Choroid plexus epithelial cell (primary cell): ENCODE results near the gene CFAP58.

Experiments
- DNase-seq: peaks from one replicate; pipeline ENCODE4 v3.0.0-alpha.2; 2010; ENCODE audit warnings: low read depth
- H3K4me3 ChIP-seq: 2 replicates; pipeline ENCODE4 v1.5.1; 2011; ENCODE audit warnings: low read depth, mild to moderate bottlenecking, control low read depth, low read length, moderate library complexity
- TF ChIP-seq, protein P1 (sequence below): conservative IDR thresholded peaks from 2 replicates; pipeline ENCODE4 v1.5.1; 2011; ENCODE audit warnings: low read depth, mild to moderate bottlenecking, control low read depth, inconsistent platforms, low read length, moderate library complexity

The CFAP58 gene

GRCh38 chr10:104327745-104328645 lies 25.6 kb upstream of the CFAP58 start:
- H3K4me3 ChIP-seq = peak overlapping the region; percentile 43
- TF ChIP-seq, protein P1, sequence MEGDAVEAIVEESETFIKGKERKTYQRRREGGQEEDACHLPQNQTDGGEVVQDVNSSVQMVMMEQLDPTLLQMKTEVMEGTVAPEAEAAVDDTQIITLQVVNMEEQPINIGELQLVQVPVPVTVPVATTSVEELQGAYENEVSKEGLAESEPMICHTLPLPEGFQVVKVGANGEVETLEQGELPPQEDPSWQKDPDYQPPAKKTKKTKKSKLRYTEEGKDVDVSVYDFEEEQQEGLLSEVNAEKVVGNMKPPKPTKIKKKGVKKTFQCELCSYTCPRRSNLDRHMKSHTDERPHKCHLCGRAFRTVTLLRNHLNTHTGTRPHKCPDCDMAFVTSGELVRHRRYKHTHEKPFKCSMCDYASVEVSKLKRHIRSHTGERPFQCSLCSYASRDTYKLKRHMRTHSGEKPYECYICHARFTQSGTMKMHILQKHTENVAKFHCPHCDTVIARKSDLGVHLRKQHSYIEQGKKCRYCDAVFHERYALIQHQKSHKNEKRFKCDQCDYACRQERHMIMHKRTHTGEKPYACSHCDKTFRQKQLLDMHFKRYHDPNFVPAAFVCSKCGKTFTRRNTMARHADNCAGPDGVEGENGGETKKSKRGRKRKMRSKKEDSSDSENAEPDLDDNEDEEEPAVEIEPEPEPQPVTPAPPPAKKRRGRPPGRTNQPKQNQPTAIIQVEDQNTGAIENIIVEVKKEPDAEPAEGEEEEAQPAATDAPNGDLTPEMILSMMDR = peak; percentile 26
- peak; percentile 80 for DNase-seq

- H3K4me3 ChIP-seq = peak overlapping the region; percentile 43
- TF ChIP-seq, protein P1 = no peak
- DNase-seq = no peak
Measured at GRCh38 chr10:104328646-104328895, 25.1 kb upstream of the CFAP58 start.

DNA sequence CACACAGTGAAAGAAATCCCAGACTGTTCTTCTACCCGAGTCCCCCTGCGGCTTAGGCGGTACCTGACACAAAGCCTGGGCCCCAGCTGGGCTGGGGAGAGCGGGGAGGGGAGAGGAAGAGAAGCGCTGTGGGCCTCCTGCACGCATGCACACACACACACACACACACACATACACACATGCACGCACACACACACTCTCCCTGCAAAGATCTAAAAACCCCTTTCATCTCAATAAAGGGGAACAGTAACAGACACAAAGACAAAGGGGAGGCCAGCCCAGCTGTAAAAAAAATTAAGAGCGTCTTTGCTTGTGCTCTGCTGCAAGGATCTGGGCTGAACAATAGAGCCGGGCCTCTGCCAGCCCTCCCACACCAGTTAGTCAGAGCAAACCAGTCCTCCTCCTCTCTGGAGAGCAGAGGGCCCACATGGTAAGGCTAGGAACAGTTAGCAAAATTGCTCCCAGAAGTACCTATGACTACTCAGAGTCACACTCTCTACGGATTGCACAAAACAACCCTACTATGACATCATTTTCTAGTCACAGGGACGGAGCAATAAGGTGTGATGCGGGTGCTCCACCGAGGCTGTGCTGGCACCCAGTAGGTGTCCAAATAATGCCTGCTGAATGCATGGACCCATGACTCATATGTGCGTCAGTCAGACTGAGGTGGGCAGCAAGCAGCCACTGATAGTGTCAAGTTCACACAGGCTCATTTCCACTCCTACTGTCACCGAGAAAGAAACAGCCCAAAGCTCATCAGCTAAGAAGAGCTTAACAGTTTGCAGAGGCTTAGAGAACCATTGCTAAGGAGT lies 24.5 kb upstream of the CFAP58 start:
- H3K4me3 ChIP-seq = peak overlapping the region; percentile 43
- peak; percentile 90 for DNase-seq
- TF ChIP-seq, protein P1 = no peak

DNA sequence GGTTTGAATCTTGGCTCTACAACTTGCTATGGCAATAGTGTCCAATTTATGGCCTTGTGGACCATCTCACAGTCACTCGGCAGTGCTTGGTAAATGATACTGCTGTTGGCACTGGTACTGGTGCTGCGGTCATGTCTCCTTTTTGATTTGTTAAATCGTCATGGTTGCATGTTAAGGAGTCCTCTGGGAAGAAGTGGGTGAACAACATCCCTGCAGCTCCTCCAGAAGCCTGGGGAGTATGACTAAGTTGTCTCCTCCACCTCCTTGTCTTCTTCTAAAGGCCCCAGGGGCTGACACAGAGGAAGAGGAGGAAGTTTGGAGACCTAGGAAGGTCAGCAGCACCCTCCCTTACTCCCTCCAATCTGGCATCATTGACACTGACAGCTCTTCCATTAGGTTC lies 23.9 kb upstream of the CFAP58 start:
- TF ChIP-seq, protein P1 = no peak
- no peak overlapping the region for H3K4me3 ChIP-seq
- DNase-seq = peak; percentile 70

DNA sequence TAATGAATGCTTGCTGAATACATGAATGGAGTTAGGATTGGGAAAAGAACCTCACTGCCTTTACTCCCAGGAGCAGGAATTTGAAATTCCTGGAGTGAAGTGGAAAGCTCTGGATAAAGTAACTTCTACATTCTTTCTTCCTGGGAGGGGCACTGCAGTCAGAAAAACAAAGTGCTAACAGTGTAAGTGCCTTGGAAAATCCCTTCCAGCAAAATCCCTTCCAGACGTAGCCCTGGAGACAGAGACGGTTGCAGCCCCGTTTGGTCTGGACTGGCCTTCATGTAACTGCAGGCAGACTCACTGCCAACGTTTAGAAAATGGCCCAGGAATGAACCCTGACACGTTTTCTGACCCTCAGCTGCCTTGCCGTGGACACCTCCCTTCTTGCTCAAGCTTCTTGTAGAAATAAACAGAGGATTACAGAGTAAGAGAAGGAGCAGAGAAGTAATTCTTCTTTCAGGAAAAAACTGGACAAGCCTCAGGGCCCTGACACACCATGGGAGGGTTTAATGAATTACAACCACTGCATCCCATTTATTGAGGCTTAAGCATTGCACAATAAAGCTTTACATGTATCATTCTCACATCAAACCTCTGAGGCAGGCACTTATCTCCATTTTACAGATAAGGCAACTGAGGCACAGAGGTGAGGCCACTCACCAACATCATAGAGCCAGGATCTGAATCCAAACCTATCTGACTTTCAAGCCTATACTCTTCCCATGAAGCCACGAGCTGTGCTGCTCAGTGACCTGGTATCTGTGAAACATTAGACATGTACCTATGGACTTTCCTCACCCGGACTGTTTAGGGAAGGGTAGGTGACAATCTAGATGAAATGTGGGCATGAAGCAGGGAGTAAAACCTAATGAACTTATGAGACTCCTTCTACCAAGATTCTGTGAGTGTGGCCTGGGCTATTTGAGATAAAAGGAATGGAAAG lies 23.2 kb upstream of the CFAP58 start:
- peak overlapping the region; percentile 3 for H3K4me3 ChIP-seq
- peak; percentile 94 for DNase-seq
- TF ChIP-seq, protein P1 = no peak

- TF ChIP-seq, protein P1 = no peak
- DNase-seq = peak; percentile 76
- H3K4me3 ChIP-seq = peak overlapping the region; percentile 7
Measured at GRCh38 chr10:104331208-104331838, 22.3 kb upstream of the CFAP58 start.
